Neural cell (in vitro differentiated cells): ENCODE data around the gene NAB2. TPM values are rescaled to one million over a fixed set of nuclear protein-coding genes. Genes with fewer than 3 reads are reported as not detected.

Experiments used
- H2AFZ ChIP-seq: fragments of 200-600, 300-800 bp; sonication (generic), shearing (Covaris generic); 2 replicates; pipeline ENCODE4 v1.6.0; 2014; ENCODE audit warnings: low read depth, mild to moderate bottlenecking, antibody characterized with exemption, low read length, moderate library complexity
- H3F3A ChIP-seq: fragments of 200-600 bp; shearing (Covaris generic); 2 replicates; pipeline ENCODE4 v1.6.1; 2016; ENCODE audit warnings: mild to moderate bottlenecking, moderate library complexity, mixed read lengths, antibody characterized with exemption, low read length; ENCODE audit not compliant: insufficient read depth, poor library complexity, severe bottlenecking
- H3K27ac ChIP-seq: fragments of 200-600, 300-800 bp; sonication (generic), shearing (Covaris generic); 2 replicates; pipeline ENCODE4 v1.5.1; 2014; ENCODE audit warnings: mild to moderate bottlenecking, low read length, moderate library complexity
- H3K27me3 ChIP-seq: fragments of 300-800, 200-600 bp; sonication (generic), shearing (Covaris generic); 2 replicates; pipeline ENCODE4 v1.6.0; 2014; ENCODE audit warnings: mild to moderate bottlenecking, low read depth, low read length, moderate library complexity; ENCODE audit not compliant: insufficient read depth
- H3K36me3 ChIP-seq: fragments of 300-800, 200-600 bp; sonication (generic), shearing (Covaris generic); 2 replicates; pipeline ENCODE4 v1.5.1; 2014; ENCODE audit warnings: mild to moderate bottlenecking, antibody characterized with exemption, low read length, moderate library complexity; ENCODE audit not compliant: insufficient read depth
- H3K4me2 ChIP-seq: fragments of 300-800, 200-600 bp; sonication (generic), shearing (Covaris generic); 2 replicates; pipeline ENCODE4 v1.6.0; 2014; ENCODE audit warnings: mild to moderate bottlenecking, low read length
- H3K4me3 ChIP-seq: fragments of 300-800, 200-600 bp; sonication (generic), shearing (Covaris generic); 2 replicates; pipeline ENCODE4 v1.5.1; 2014; ENCODE audit warnings: mild to moderate bottlenecking, low read length, moderate library complexity
- H3K79me2 ChIP-seq: fragments of 200-600 bp; shearing (Covaris generic); replicated peaks from 2 replicates; pipeline ENCODE4 v1.6.0; 2014; ENCODE audit warnings: mild to moderate bottlenecking, low read length, moderate library complexity; ENCODE audit not compliant: insufficient read depth
- H3K9ac ChIP-seq: fragments of 300-800, 200-600 bp; sonication (generic), shearing (Covaris generic); 2 replicates; pipeline ENCODE4 v1.6.1; 2016; ENCODE audit warnings: mild to moderate bottlenecking, low read length, mixed read lengths
- H3K9me2 ChIP-seq: fragments of 200-600 bp; shearing (Covaris generic); 2 replicates; pipeline ENCODE4 v1.6.1; 2016; ENCODE audit warnings: mild to moderate bottlenecking, low read length, mixed read lengths; ENCODE audit not compliant: insufficient read depth
- H3K9me3 ChIP-seq: fragments of 200-600, 300-800 bp; sonication (generic), shearing (Covaris generic); 2 replicates; pipeline ENCODE4 v1.6.1; 2016; ENCODE audit warnings: mild to moderate bottlenecking, mixed run types, low read length, moderate library complexity, mixed read lengths
- H4K20me1 ChIP-seq: fragments of 200-600 bp; shearing (Covaris generic); 2 replicates; pipeline ENCODE4 v1.6.1; 2016; ENCODE audit warnings: mild to moderate bottlenecking, mixed run types; ENCODE audit not compliant: insufficient read depth
- EP300 ChIP-seq: fragments of 450-650 bp; conservative IDR thresholded peaks from 2 replicates; pipeline ENCODE4 v1.6.1; 2014; ENCODE audit warnings: antibody characterized with exemption, mild to moderate bottlenecking, moderate library complexity; ENCODE audit not compliant: poor library complexity, severe bottlenecking
- EZH2 ChIP-seq: fragments of 200-600, 300-800 bp; shearing (Covaris generic), sonication (generic); IDR thresholded peaks from 2 replicates; pipeline ENCODE4 v1.6.1; 2014; ENCODE audit warnings: antibody characterized with exemption, low read length, borderline replicate concordance, mild to moderate bottlenecking; ENCODE audit not compliant: insufficient read depth, poor library complexity, severe bottlenecking
- MXI1 ChIP-seq: fragments of 450-650 bp; conservative IDR thresholded peaks from 2 replicates; pipeline ENCODE4 v1.6.1; 2014; ENCODE audit warnings: antibody characterized with exemption, mild to moderate bottlenecking; ENCODE audit not compliant: poor library complexity, severe bottlenecking
- POLR2AphosphoS5 ChIP-seq: IDR thresholded peaks from 2 replicates; pipeline ENCODE4 v1.6.1; 2012
- RAD21 ChIP-seq: fragments of 450-650 bp; conservative IDR thresholded peaks from 2 replicates; pipeline ENCODE4 v1.6.1; 2014; ENCODE audit warnings: antibody characterized with exemption, mild to moderate bottlenecking, moderate library complexity
- SMC3 ChIP-seq: fragments of 450-650 bp; conservative IDR thresholded peaks from 2 replicates; pipeline ENCODE4 v1.6.1; 2014; ENCODE audit warnings: antibody characterized with exemption, mild to moderate bottlenecking, moderate library complexity; ENCODE audit not compliant: poor library complexity
- TAF1 ChIP-seq: IDR thresholded peaks from 2 replicates; pipeline ENCODE4 v1.6.1; 2012; ENCODE audit warnings: low read depth
- polyA plus RNA-seq: library from polyadenylated mRNA; depleted of rRNA; stranded (reverse); fragments of >200 nt; gene quantifications from 2 replicates; pipeline ENCODE4 v1.2.3, GENCODE V29; 2014
- TF ChIP-seq, protein P1 (sequence below): fragments of 450-650 bp; IDR thresholded peaks from 2 replicates; pipeline ENCODE4 v1.5.1; 2014; ENCODE audit warnings: antibody characterized with exemption, mild to moderate bottlenecking, moderate library complexity; ENCODE audit not compliant: poor library complexity, severe bottlenecking
- TF ChIP-seq, protein P2 (sequence below): IDR thresholded peaks from 2 replicates; pipeline ENCODE4 v1.6.1; 2012; ENCODE audit warnings: borderline replicate concordance

The NAB2 gene
- polyA plus RNA-seq, 1 donor from 2014 or later = 15.6 TPM

DNA sequence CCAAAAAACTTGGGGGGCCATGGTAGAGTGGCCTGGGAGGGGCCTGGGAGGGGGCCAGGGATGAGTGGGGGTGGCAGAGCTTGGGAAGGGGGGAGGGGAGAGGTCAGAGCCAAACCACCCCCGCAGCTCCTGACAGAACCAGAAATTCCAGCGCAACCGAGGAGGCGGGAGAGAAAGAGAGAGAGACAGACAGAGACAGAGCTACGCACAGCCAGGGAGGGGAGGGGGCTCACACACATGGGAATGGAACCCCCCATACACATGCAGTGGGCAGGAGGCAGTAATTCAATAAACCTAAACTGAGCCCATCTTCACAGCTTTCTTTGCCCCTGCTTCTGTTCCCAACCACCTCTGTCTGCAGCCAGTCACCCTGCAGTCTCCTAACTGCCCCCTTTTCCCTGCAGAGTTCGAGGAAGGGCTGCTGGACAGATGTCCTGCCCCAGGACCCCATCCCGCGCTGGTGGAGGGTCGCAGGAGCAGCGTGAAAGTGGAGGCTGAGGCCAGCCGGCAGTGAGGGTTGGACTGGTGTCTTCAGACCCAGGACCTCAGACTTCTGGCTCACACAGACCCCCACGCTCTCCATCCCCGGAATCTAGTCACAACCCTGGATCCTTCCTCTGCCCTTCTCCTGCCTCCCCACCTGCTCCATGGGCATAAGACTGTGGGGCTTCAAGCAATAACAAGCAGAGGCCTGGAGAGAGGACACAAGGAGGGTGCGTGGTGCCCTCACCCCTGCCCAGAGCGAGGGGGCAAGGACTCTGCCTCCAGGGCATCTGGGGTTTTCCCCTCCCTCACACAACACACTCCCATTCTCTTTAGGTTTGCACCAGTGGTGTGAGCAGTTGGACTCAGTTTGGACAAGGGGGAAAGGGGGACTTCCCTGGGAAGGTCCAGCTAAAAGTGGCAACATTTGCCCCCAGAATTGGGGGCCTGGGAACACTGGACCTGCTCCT is 5.6 kb downstream of the NAB2 start:
- Histone ChIP-seq H3K27me3 (no peaks in the 10 kb centered on the region), H3K36me3 (no peaks in the 10 kb centered on the region), H3K9me3 (no peaks in the 10 kb centered on the region), H3F3A (peaks cover 4% of the 10 kb centered on the region), H3K27ac (no peak overlapping the region), H3K79me2 (peaks cover 17% of the 10 kb centered on the region), H3K4me3 (no peak overlapping the region), H3K9ac (no peak overlapping the region), H4K20me1 (no peaks in the 10 kb centered on the region), H2AFZ (no peak overlapping the region), H3K9me2 (no peaks in the 10 kb centered on the region), H3K4me2 (no peak overlapping the region)
- TF ChIP-seq EP300 (no peak), POLR2AphosphoS5 (no peak), MXI1 (no peak), TAF1 (no peak), RAD21 (no peak), SMC3 (no peak), EZH2 (no peak)
- TF ChIP-seq, protein P1, sequence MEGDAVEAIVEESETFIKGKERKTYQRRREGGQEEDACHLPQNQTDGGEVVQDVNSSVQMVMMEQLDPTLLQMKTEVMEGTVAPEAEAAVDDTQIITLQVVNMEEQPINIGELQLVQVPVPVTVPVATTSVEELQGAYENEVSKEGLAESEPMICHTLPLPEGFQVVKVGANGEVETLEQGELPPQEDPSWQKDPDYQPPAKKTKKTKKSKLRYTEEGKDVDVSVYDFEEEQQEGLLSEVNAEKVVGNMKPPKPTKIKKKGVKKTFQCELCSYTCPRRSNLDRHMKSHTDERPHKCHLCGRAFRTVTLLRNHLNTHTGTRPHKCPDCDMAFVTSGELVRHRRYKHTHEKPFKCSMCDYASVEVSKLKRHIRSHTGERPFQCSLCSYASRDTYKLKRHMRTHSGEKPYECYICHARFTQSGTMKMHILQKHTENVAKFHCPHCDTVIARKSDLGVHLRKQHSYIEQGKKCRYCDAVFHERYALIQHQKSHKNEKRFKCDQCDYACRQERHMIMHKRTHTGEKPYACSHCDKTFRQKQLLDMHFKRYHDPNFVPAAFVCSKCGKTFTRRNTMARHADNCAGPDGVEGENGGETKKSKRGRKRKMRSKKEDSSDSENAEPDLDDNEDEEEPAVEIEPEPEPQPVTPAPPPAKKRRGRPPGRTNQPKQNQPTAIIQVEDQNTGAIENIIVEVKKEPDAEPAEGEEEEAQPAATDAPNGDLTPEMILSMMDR = no peak
- TF ChIP-seq, protein P2, sequence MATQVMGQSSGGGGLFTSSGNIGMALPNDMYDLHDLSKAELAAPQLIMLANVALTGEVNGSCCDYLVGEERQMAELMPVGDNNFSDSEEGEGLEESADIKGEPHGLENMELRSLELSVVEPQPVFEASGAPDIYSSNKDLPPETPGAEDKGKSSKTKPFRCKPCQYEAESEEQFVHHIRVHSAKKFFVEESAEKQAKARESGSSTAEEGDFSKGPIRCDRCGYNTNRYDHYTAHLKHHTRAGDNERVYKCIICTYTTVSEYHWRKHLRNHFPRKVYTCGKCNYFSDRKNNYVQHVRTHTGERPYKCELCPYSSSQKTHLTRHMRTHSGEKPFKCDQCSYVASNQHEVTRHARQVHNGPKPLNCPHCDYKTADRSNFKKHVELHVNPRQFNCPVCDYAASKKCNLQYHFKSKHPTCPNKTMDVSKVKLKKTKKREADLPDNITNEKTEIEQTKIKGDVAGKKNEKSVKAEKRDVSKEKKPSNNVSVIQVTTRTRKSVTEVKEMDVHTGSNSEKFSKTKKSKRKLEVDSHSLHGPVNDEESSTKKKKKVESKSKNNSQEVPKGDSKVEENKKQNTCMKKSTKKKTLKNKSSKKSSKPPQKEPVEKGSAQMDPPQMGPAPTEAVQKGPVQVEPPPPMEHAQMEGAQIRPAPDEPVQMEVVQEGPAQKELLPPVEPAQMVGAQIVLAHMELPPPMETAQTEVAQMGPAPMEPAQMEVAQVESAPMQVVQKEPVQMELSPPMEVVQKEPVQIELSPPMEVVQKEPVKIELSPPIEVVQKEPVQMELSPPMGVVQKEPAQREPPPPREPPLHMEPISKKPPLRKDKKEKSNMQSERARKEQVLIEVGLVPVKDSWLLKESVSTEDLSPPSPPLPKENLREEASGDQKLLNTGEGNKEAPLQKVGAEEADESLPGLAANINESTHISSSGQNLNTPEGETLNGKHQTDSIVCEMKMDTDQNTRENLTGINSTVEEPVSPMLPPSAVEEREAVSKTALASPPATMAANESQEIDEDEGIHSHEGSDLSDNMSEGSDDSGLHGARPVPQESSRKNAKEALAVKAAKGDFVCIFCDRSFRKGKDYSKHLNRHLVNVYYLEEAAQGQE = no peak

DNA sequence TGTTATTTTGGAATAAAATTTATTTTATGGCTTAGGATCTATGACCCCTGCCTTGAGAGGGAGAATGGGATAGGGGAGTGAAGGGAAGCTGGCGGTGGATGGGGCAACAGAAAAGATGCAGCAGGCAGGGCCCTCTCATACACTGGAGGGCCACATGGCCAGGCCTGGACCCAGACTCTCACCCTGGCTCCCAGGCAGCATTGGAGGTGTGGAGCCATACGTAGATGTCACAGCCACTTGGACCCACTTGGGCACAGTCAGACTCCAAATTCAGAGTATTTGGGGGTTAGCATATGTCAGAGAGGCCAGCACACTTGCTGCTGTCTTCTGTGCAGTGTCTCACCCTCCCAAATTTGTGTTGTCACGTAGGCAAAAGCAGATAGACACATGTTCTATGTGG is 6.5 kb downstream of the NAB2 start:
- no peaks in the 10 kb centered on the region for H3K9me3 ChIP-seq
- H3K79me2 ChIP-seq = peaks cover 13% of the 10 kb centered on the region
- H3K27me3 ChIP-seq = no peaks in the 10 kb centered on the region
- H3K36me3 ChIP-seq = no peaks in the 10 kb centered on the region
- peaks cover 3% of the 10 kb centered on the region for H3F3A ChIP-seq
- H4K20me1 ChIP-seq = no peaks in the 10 kb centered on the region
- no peak overlapping the region for H3K9ac ChIP-seq
- H2AFZ ChIP-seq = no peak overlapping the region
- no peak overlapping the region for H3K4me3 ChIP-seq
- H3K27ac ChIP-seq = no peak overlapping the region
- TF ChIP-seq EZH2 (no peak), MXI1 (no peak), EP300 (no peak), SMC3 (no peak), TAF1 (no peak), RAD21 (no peak)
- TF ChIP-seq, protein P1 = no peak
- TF ChIP-seq, protein P2 = no peak
- H3K4me2 ChIP-seq = no peak overlapping the region
- H3K9me2 ChIP-seq = no peaks in the 10 kb centered on the region
